IMR-90 (cell line): ENCODE results near the gene KIF21A. TPM values are rescaled to one million over a fixed set of nuclear protein-coding genes. Genes with fewer than 3 reads are reported as not detected.

Source experiments
- ATAC-seq: fragments of 200-7000 bp; cut with Tn5 transposase; 2 replicates; pipeline ENCODE4 v1.9.1; 2020; ENCODE audit warnings: low read depth, mild to moderate bottlenecking, moderate library complexity
- BruUV-seq: library from RNA; stranded (reverse); fragments of 400-500 nt; replicated peaks from 2 replicates; lab custom pipeline; 2021; lab: Mats Ljungman, UMichigan
- CTCF ChIA-PET: fragments of 300-600 bp; formaldehyde crosslinking; extraction: SDS; loops from one replicate; lab custom pipeline; 2021; ENCODE audit warnings: antibody characterized with exemption; lab: Yijun Ruan, JAX
- POLR2A ChIA-PET: fragments of 300-600 bp; sonication (Branson Sonifier 250); formaldehyde crosslinking; loops from one replicate; lab custom pipeline; 2022; ENCODE audit warnings: antibody characterized with exemption; ENCODE audit not compliant: unreplicated experiment; lab: Charles Lee
- DNase-seq: peaks from one replicate; pipeline ENCODE4 v3.0.0; 2013
- H2AFZ ChIP-seq: replicated peaks from 2 replicates; pipeline ENCODE3; 2013; ENCODE audit warnings: low read length, mild to moderate bottlenecking; ENCODE audit not compliant: poor library complexity
- H2AK5ac ChIP-seq: 2 replicates; pipeline ENCODE4 v1.6.1; 2013; ENCODE audit warnings: low read depth, low read length, inconsistent platforms
- H2AK9ac ChIP-seq: replicated peaks from 2 replicates; pipeline ENCODE3; 2013; ENCODE audit warnings: mild to moderate bottlenecking, low read depth, low read length, moderate library complexity; ENCODE audit not compliant: poor library complexity
- H2BK120ac ChIP-seq: 2 replicates; pipeline ENCODE4 v1.6.1; 2013; ENCODE audit warnings: low read depth, low read length, inconsistent platforms
- H2BK15ac ChIP-seq: 3 replicates; pipeline ENCODE4 v1.6.1; 2013; ENCODE audit warnings: low read depth, low read length, inconsistent platforms
- H2BK20ac ChIP-seq: 2 replicates; pipeline ENCODE4 v1.6.1; 2013; ENCODE audit warnings: low read depth, mild to moderate bottlenecking, inconsistent platforms, low read length, moderate library complexity
- H2BK5ac ChIP-seq: 2 replicates; pipeline ENCODE4 v1.6.1; 2013; ENCODE audit warnings: mild to moderate bottlenecking, low read depth, low read length, inconsistent platforms; ENCODE audit not compliant: poor library complexity, severe bottlenecking
- H3K14ac ChIP-seq: replicated peaks from 2 replicates; pipeline ENCODE4 v1.6.1; 2013; ENCODE audit warnings: low read depth, low read length, inconsistent platforms
- H3K18ac ChIP-seq: 2 replicates; pipeline ENCODE4 v1.6.1; 2013; ENCODE audit warnings: low read depth, low read length, control low read depth
- H3K23ac ChIP-seq: 2 replicates; pipeline ENCODE4 v1.6.1; 2013; ENCODE audit warnings: low read depth, low read length, inconsistent platforms
- H3K27ac ChIP-seq: 2 replicates; pipeline ENCODE4 v1.5.1; 2013; ENCODE audit warnings: mild to moderate bottlenecking, control low read depth, low read length; ENCODE audit not compliant: insufficient read depth
- H3K27me3 ChIP-seq: 2 replicates; pipeline ENCODE4 v1.6.1; 2013; ENCODE audit warnings: low read length; ENCODE audit not compliant: control insufficient read depth, insufficient read depth
- H3K36me3 ChIP-seq: 2 replicates; pipeline ENCODE4 v1.6.1; 2013; ENCODE audit warnings: low read length, mixed read lengths; ENCODE audit not compliant: control insufficient read depth, insufficient read depth
- H3K4ac ChIP-seq: 2 replicates; pipeline ENCODE4 v1.6.1; 2013; ENCODE audit warnings: low read depth, low read length, inconsistent platforms
- H3K4me1 ChIP-seq: 2 replicates; pipeline ENCODE4 v1.6.1; 2013; ENCODE audit warnings: low read length, mixed read lengths; ENCODE audit not compliant: control insufficient read depth, insufficient read depth
- H3K4me2 ChIP-seq: 2 replicates; pipeline ENCODE4 v1.6.1; 2013; ENCODE audit warnings: low read depth, mild to moderate bottlenecking, control low read depth, low read length, moderate library complexity
- H3K4me3 ChIP-seq: 2 replicates; pipeline ENCODE4 v1.5.1; 2013; ENCODE audit warnings: low read depth, mild to moderate bottlenecking, control low read depth, low read length, moderate library complexity; ENCODE audit not compliant: insufficient read depth
- H3K56ac ChIP-seq: 2 replicates; pipeline ENCODE4 v1.6.1; 2013; ENCODE audit warnings: low read length, inconsistent platforms; ENCODE audit not compliant: insufficient read depth; ENCODE audit errors: extremely low read depth
- H3K79me1 ChIP-seq, 2 experiments: 2 replicates each; pipeline ENCODE4 v1.6.1; 2013; ENCODE audit warnings: low read length in 2 of 2, inconsistent platforms in 1 of 2, low read depth in 1 of 2
- H3K9ac ChIP-seq: 2 replicates; pipeline ENCODE4 v1.6.1; 2013; ENCODE audit warnings: low read depth, low read length, control low read depth
- H3K9me1 ChIP-seq: 2 replicates; pipeline ENCODE4 v1.6.1; 2013; ENCODE audit warnings: low read length, inconsistent platforms; ENCODE audit not compliant: insufficient read depth
- H3K9me3 ChIP-seq: 2 replicates; pipeline ENCODE4 v1.6.1; 2013; ENCODE audit warnings: low read length; ENCODE audit not compliant: control insufficient read depth, insufficient read depth
- H4K20me1 ChIP-seq: 2 replicates; pipeline ENCODE4 v1.6.1; 2013; ENCODE audit warnings: low read length, inconsistent platforms; ENCODE audit not compliant: insufficient read depth
- H4K5ac ChIP-seq: 2 replicates; pipeline ENCODE4 v1.6.1; 2013; ENCODE audit warnings: mild to moderate bottlenecking, low read depth, low read length, control low read depth
- H4K8ac ChIP-seq, 2 experiments: 2 replicates each; pipeline ENCODE4 v1.6.1; 2013; ENCODE audit warnings: low read depth in 2 of 2, low read length in 2 of 2, control low read depth in 1 of 2, inconsistent platforms in 1 of 2
- H4K91ac ChIP-seq: 2 replicates; pipeline ENCODE4 v1.6.1; 2013; ENCODE audit warnings: low read depth, low read length, inconsistent platforms; ENCODE audit not compliant: insufficient read depth
- CEBPB ChIP-seq: IDR thresholded peaks from 2 replicates; pipeline ENCODE4 v1.6.1; 2012; ENCODE audit warnings: low read depth, low read length, improper control_type of control experiment
- CTCF ChIP-seq: conservative IDR thresholded peaks from 2 replicates; pipeline ENCODE4 v1.5.1; 2012; ENCODE audit warnings: mild to moderate bottlenecking, low read depth, low read length, improper control_type of control experiment
- FOS ChIP-seq: fragments of 150-350 bp; IDR thresholded peaks from 2 replicates; pipeline ENCODE4 v1.6.1; 2016; ENCODE audit warnings: low read depth, low read length
- MAFK ChIP-seq: IDR thresholded peaks from 2 replicates; pipeline ENCODE4 v1.6.1; 2012; ENCODE audit warnings: low read depth, low read length, improper control_type of control experiment
- MAZ ChIP-seq: IDR thresholded peaks from 2 replicates; pipeline ENCODE4 v1.6.1; 2012; ENCODE audit warnings: low read depth, mild to moderate bottlenecking, low read length, improper control_type of control experiment, moderate library complexity, borderline replicate concordance
- NFE2L2 ChIP-seq: fragments of 150-350 bp; IDR thresholded peaks from 2 replicates; pipeline ENCODE4 v1.6.1; 2016; ENCODE audit warnings: low read depth, mild to moderate bottlenecking, low read length
- POLR2A ChIP-seq: IDR thresholded peaks from 2 replicates; pipeline ENCODE4 v1.6.1; 2012; ENCODE audit warnings: mild to moderate bottlenecking, low read depth, low read length
- RAD21 ChIP-seq: IDR thresholded peaks from 2 replicates; pipeline ENCODE4 v1.6.1; 2012; ENCODE audit warnings: low read length, improper control_type of control experiment
- SMC3 ChIP-seq: fragments of 150-350 bp; IDR thresholded peaks from 2 replicates; pipeline ENCODE4 v1.6.1; 2016; ENCODE audit warnings: low read depth, mild to moderate bottlenecking, antibody characterized with exemption, low read length, moderate library complexity
- dilution Hi-C: fragments of 300-500 bp; cut with HindIII; formaldehyde crosslinking; loops from one replicate; pipeline ENCODE4 v1.14.3; 2018; ENCODE audit warnings: low sequenced_read_pairs; ENCODE audit not compliant: unreplicated experiment
- in situ Hi-C: fragments of 300-500 bp; cut with MboI; formaldehyde crosslinking; loops from 3 replicates; pipeline ENCODE4 v1.14.3; 2019; ENCODE audit warnings: low sequenced_read_pairs, inconsistent platforms, mixed read lengths
- intact Hi-C: fragments of 100-400 bp; cut with micrococcal nuclease; formaldehyde crosslinking; loops from 2 replicates; pipeline ENCODE4 v1.10.0; 2022
- polyA plus RNA-seq, 3 experiments: library from polyadenylated mRNA; depleted of rRNA; stranded (reverse); fragments of >200 nt; gene quantifications; 2 replicates each; pipeline ENCODE4 v1.2.3, GENCODE V29; 2012; ENCODE audit warnings: low replicate concordance in 1 of 3
- total RNA-seq: library from RNA; depleted of rRNA; stranded (reverse); fragments of >200 nt; gene quantifications from 2 replicates; pipeline ENCODE4 v1.2.3, GENCODE V29; 2012

KIF21A gene
- total and polyA plus RNA-seq, 2 of the 4 experiments (the other 2 are of a cell fraction), result 0.38 to 1.1 TPM

- no peak overlapping the region for H2AK9ac ChIP-seq
- no peak overlapping the region for H2BK5ac ChIP-seq
- H3K56ac ChIP-seq, result no peak overlapping the region
- ATAC-seq (no peak), DNase-seq (no peak)
- intact Hi-C loops (loop anchor here (10.0 kb wide), 1 partner anchor 133 kb away; no protein-coding TSS in a partner anchor), in situ Hi-C loops (no loop called here), dilution Hi-C loops (no loop called here)
- no peak overlapping the region for H3K4ac ChIP-seq
- no peak overlapping the region for H4K8ac ChIP-seq
- H2BK120ac ChIP-seq, result no peak overlapping the region
- no peaks in the 10 kb centered on the region for H3K36me3 ChIP-seq
- TF ChIP-seq POLR2A (no peak), RAD21 (no peak), MAFK (no peak), SMC3 (no peak), FOS (no peak), NFE2L2 (no peak), CEBPB (no peak), CTCF (no peak), MAZ (no peak)
- BruUV-seq, result no TSS peak
- CTCF ChIA-PET, result no interaction called here
- H2AFZ ChIP-seq, result no peak overlapping the region
- no peak overlapping the region for H3K9ac ChIP-seq
- POLR2A ChIA-PET, result no interaction called here
- H4K91ac ChIP-seq, result no peak overlapping the region
- no peaks in the 10 kb centered on the region for H3K79me1 ChIP-seq
- H3K9me1 ChIP-seq, result no peaks in the 10 kb centered on the region
- no peak overlapping the region for H4K5ac ChIP-seq
- H3K23ac ChIP-seq, result no peak overlapping the region
- H3K14ac ChIP-seq, result no peak overlapping the region
- no peak overlapping the region for H2AK5ac ChIP-seq
- H3K9me3 ChIP-seq, result no peaks in the 10 kb centered on the region
- no peak overlapping the region for H3K4me2 ChIP-seq
- H2BK20ac ChIP-seq, result no peak overlapping the region
- H2BK15ac ChIP-seq, result no peak overlapping the region
- no peak overlapping the region for H3K27ac ChIP-seq
- no peaks in the 10 kb centered on the region for H3K4me1 ChIP-seq
- H4K20me1 ChIP-seq, result no peaks in the 10 kb centered on the region
- H3K18ac ChIP-seq, result no peak overlapping the region
- H3K4me3 ChIP-seq, result no peak overlapping the region
- H3K27me3 ChIP-seq, result no peaks in the 10 kb centered on the region
Observed at GRCh38 chr12:39448038-39448437, 5.1 kb upstream of the KIF21A start.
